Activated CD8-positive, alpha-beta memory T cell treated with anti-CD3 and anti-CD28 coated beads for 1 hour (primary cell): Measurements from ENCODE around the gene EIF2AK2.

ENCODE experiments used
- DNase-seq, 2 donors: peaks; one replicate each; pipeline ENCODE4 v3.0.0-alpha.2; 2020; ENCODE audit warnings: low read depth in 1 of 2; ENCODE audit errors: extremely low read depth in 1 of 2

EIF2AK2 gene

GRCh38 chr2:37173741-37174140 lies 17.0 kb upstream of the EIF2AK2 start:
- no peak for DNase-seq

GRCh38 chr2:37171624-37171950 lies 14.8 kb upstream of the EIF2AK2 start:
- DNase-seq = no peak

- DNase-seq = no peak
These were observed 11.6 kb upstream of the EIF2AK2 start for GRCh38 chr2:37168217-37168981.

GRCh38 chr2:37167636-37168180 lies 10.9 kb upstream of the EIF2AK2 start:
- no peak for DNase-seq

- DNase-seq = no peak
These were observed 8.0 kb upstream of the EIF2AK2 start for GRCh38 chr2:37164757-37165156.

GRCh38 chr2:37156071-37156856 lies 516 bp downstream of the EIF2AK2 start:
- DNase-seq = peak in 1 of 2 donors; percentile 19

GRCh38 chr2:37154785-37155184 lies 2.0 kb downstream of the EIF2AK2 start:
- DNase-seq = no peak

GRCh38 chr2:37153224-37153623 lies 3.6 kb downstream of the EIF2AK2 start:
- no peak for DNase-seq

GRCh38 chr2:37149626-37150322 lies 7.0 kb downstream of the EIF2AK2 start:
- no peak for DNase-seq

- DNase-seq = no peak
These were observed 8.5 kb downstream of the EIF2AK2 start for GRCh38 chr2:37148325-37148724.

GRCh38 chr2:37146062-37146461 lies 10.7 kb downstream of the EIF2AK2 start:
- DNase-seq = no peak

GRCh38 chr2:37143974-37144373 lies 12.8 kb downstream of the EIF2AK2 start:
- DNase-seq = no peak

GRCh38 chr2:37142546-37142945 lies 14.2 kb downstream of the EIF2AK2 start:
- no peak for DNase-seq

- no peak for DNase-seq
These were observed 23.9 kb downstream of the EIF2AK2 start for GRCh38 chr2:37132914-37133313.

- DNase-seq = no peak
These were observed 31.4 kb downstream of the EIF2AK2 start for GRCh38 chr2:37125416-37125815.

- no peak for DNase-seq
These were observed 37.6 kb downstream of the EIF2AK2 start for GRCh38 chr2:37119157-37119556.

- no peak for DNase-seq
These were observed 39.2 kb downstream of the EIF2AK2 start for GRCh38 chr2:37117566-37117965.

GRCh38 chr2:37111958-37112357 lies 44.8 kb downstream of the EIF2AK2 start:
- DNase-seq = no peak

- no peak for DNase-seq
These were observed 46.2 kb downstream of the EIF2AK2 start for GRCh38 chr2:37110306-37111212.

GRCh38 chr2:37109523-37109922 lies 47.3 kb downstream of the EIF2AK2 start:
- no peak for DNase-seq
